ENCODE results near the gene GLI1. TPM values are rescaled to one million over a fixed set of nuclear protein-coding genes. Genes with fewer than 3 reads are reported as not detected.

The GLI1 gene
- total and polyA plus RNA-seq, 2 of the 13 experiments (the other 11 are each of a cell fraction or from before 2014, with no cell fraction given) = 0.09 to 0.20 TPM

- TF ChIP-seq ZNF30 (CRISPR knock-in tag; IDR thresholded peaks at IDR 0.05) (no peak), ZNF121 (CRISPR knock-in tag; IDR thresholded peaks at IDR 0.05) (0 out of 2 replicates have a peak, but pooled peaks have one; percentile 39), ZNF687 (CRISPR knock-in tag; IDR thresholded peaks at IDR 0.05) (peak; percentile 82), PAX8 (CRISPR knock-in tag; IDR thresholded peaks at IDR 0.05; ENCODE audit: borderline replicate concordance) (0 out of 2 replicates have a peak, but pooled peaks have one; percentile 27), SMAD1 (CRISPR knock-in tag; IDR thresholded peaks at IDR 0.05; ENCODE audit: borderline replicate concordance, low read depth) (peak; percentile 85; the same call in 1 of the 2 replicates), HMG20B (CRISPR knock-in tag; conservative IDR thresholded peaks at IDR 0.05) (no peak), PRPF4 (IDR thresholded peaks at IDR 0.05; ENCODE audit: low read depth, low read length, poor library complexity, severe bottlenecking) (no peak), RAD21 (CRISPR knock-in tag; IDR thresholded peaks at IDR 0.05) (peak; percentile 63), ZNF326 (CRISPR knock-in tag; IDR thresholded peaks at IDR 0.05; ENCODE audit: borderline replicate concordance) (no peak), THAP11 (CRISPR knock-in tag; IDR thresholded peaks at IDR 0.05) (peak; percentile 32; the same call in 1 of the 2 replicates), NFIC (IDR thresholded peaks at IDR 0.05; ENCODE audit: low read length) (no peak), SRSF4 (IDR thresholded peaks at IDR 0.05; ENCODE audit: low read depth, low read length, poor library complexity, severe bottlenecking) (no peak), MBD4 (IDR thresholded peaks at IDR 0.05; ENCODE audit: borderline replicate concordance, low read length) (no peak), KMT2B (CRISPR knock-in tag; IDR thresholded peaks at IDR 0.05) (no peak), ARNT (IDR thresholded peaks at IDR 0.05) (no peak), SALL1 (CRISPR knock-in tag; IDR thresholded peaks at IDR 0.05) (no peak), SAFB2 (CRISPR knock-in tag; IDR thresholded peaks at IDR 0.05; ENCODE audit: borderline replicate concordance, low read depth) (no peak), TOPORS (CRISPR knock-in tag; IDR thresholded peaks at IDR 0.05) (no peak), HMGXB4 (CRISPR knock-in tag; IDR thresholded peaks at IDR 0.05; ENCODE audit: borderline replicate concordance in 1 of 2, low read depth in 1 of 2) (peak; percentile 67 to 76; a peak in 3 of 4 replicates), ZNF333 (CRISPR knock-in tag; IDR thresholded peaks at IDR 0.05; ENCODE audit: borderline replicate concordance) (no peak; the same call in 1 of the 2 replicates), GZF1 (CRISPR knock-in tag; IDR thresholded peaks at IDR 0.05) (no peak), NR1H2 (CRISPR knock-in tag; IDR thresholded peaks at IDR 0.05; ENCODE audit: borderline replicate concordance, low read depth) (0 out of 2 replicates have a peak, but pooled peaks have one; percentile 39), ZNF18 (CRISPR knock-in tag; IDR thresholded peaks at IDR 0.05; ENCODE audit: insufficient replicate concordance) (no peak)
Observed at GRCh38 chr12:57459055-57459749, 383 bp upstream of the GLI1 start (continued).

Measured in HepG2 (cell line).